ENCODE data around the gene MYO10.

MYO10 gene

DNA sequence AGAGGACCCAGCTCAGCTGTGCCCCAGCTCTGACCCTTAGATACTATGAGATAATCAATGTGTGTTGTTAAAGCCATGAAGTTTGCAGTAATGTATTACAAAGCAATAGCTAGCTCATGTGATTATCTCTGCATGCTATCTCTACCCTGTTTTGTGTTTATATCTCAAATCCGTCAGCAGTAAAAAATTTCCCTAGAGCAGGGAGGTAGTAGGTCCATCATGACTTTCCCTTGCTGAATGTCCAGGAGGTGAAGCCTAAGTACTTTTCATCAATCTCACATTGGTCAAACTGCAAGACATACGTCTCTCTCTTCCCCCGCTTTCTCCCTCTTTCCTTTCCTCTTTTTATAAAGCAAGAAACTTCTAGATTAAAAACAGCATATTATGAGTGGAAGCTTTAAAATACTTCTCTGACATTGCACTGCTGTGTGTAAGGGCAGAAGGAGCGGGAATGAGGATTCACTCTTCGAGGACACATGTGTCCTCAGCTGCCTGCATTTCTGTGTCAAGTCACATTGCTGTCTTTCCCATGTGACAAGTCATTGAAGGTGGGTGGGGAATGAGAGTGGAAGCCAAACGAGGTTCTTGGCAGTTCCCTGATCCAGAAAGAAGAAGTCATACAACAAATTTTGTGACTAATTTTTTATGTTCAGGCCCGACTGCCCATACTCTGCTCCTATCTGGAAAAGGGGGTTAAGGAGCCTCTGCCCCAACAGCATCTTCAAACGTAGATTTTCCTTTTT, 226.2 kb downstream of the MYO10 start:
- no peak for DNase-seq (ENCODE audit: low spot score)

DNA sequence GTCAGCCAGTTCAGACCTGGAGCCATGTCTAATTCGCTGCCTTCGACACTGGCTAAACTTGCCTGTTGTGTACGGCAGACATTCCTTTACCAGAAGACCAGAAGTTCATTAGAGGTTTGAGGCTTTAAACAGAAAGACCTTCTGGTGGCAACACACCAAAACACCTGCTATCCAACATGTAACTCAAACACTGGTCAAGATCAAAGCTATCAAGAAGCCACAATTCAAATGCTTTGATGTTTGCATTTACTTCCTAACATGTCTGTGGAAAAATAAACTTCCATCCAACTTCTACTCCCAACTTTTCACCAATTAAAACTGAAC, 228.3 kb downstream of the MYO10 start:
- DNase-seq (ENCODE audit: low spot score) = no peak

DNA sequence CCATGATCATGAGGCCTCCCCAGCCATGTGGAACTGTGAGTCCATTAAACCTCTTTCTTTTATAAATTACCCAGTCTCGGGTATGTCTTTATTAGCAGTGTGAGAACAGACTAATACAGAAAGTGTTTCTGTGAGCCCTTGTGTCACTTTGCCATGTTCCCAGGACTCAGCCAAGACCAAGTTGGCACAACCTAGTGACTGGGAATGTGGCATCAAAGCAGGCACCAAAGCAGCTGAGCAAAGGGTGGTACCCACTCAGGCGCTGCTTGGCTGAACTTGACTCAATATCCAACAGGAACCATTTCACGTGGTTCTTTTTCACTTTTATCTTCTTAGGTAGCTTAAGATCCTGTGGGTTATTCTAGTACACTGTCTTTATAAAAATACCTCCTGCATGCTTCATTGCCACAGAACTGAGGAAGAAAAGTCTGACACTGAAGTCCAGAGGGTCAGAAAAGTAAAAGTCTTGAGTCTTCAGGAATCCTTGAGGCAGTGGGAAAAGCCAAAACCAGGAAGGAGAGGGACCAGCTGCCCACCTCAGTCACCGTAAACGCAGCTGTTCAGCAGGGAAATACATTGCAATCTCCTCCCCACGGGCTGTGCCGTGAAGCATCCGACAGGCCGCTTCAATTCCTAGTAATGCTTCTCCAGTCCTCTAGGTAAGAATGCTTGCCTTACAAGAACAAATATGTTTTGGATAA, 228.8 kb downstream of the MYO10 start:
- DNase-seq (ENCODE audit: low spot score) = no peak

DNA sequence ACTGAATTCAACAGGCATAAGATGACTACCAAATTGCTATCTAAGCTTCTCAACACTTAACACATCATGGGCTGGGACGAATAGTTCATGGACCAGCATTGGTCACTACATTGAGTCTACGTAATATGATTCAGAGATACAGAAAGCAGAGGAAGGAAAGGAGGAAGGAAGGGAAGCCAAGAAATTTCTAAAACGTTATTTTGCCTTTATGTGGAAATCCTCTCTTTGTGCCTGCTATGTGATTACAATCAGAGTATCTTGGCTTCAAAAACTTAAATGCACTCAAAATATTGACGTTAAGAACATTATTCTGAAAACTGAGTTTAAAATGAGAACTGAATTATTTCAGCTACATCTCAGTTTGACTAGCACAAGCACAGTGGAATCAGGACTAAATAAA, 231.1 kb downstream of the MYO10 start:
- no peak for DNase-seq (ENCODE audit: low spot score)

DNA sequence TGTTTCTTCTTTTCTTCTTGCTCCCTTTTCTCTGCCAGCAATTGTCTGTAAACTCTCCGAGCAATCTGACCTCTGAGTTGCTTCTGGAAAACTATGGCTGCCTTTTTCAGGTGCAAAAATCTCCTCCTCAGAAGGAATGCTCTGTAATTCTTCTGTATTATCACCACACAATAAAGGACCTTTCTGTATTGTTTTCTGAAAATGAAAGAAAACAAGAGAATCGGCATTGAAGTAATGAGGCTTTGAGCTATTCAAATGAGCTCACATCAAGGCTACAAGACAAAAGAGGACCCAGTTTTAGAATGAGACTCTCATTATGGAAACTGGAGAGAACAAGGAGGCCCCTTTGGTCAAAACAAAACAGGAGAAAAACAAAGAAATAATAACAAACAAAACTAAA, 233.1 kb downstream of the MYO10 start:
- no peak for DNase-seq (ENCODE audit: low spot score)

DNA sequence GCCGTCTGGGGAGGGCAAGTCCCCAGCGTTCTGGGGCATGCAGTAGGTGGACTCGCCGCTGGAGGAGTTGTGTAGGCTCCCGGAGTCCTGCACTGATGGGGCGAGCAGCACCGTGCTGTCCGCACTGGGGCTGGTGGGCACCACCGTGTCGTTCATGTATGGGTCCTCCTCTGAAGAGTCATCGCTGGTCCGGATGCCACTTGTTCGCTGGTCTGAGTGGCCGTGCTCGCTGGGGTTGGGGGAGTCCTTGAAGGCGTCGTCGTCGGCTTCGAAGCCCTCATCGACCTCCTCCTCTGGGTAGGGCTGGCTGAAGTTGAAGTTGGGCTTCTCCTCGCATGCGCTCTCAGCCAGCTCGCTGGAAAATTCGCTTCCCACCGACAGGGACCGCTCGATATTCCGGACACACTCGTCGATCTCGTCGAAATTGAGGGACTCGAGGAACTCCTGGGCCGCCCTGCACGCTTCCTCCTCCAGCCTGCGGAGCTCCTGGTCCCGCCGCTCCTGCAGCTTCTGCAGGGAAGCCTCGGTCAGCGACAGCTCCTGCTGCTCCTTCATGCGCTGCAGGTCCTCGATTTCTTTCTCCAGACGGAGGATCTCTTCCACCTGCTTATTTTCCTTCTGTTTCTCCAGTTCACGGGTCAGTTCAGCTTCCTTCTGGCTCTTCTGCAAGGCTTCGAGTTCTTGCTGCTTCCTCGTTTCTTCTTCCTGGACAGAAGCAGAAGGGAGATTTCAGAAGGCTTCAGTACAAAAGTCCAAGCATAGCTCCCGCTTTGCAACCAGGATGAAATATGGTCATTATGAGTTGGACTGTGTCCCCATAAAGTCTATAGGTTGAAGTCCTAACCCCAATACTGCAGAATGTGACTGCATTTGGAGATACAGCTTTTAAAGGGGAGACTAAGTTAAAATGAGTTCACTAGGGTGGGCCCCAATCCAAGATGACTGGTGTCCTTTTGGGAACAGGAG, 234.7 kb downstream of the MYO10 start:
- DNase-seq (ENCODE audit: low spot score) = no peak

DNA sequence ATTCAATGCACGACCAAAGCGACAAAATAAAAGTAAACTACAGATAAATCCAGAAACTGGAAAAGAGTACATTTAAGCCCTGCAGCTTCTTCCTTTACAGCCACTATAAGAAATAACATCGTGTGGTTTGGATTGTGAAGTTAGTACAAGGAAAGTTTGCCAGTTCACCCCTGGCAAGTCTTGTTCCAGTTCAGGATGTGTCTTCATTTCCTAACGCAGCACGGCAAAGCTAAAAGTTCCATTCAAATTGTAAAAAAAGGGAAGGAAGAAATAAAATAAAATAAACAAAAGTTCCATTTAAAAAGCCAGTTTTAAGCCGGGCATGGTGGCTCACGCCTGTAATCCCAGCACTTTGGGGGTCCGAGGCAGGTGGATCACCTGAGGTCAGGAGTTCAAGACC, 236.0 kb downstream of the MYO10 start:
- DNase-seq (ENCODE audit: low spot score) = no peak

DNA sequence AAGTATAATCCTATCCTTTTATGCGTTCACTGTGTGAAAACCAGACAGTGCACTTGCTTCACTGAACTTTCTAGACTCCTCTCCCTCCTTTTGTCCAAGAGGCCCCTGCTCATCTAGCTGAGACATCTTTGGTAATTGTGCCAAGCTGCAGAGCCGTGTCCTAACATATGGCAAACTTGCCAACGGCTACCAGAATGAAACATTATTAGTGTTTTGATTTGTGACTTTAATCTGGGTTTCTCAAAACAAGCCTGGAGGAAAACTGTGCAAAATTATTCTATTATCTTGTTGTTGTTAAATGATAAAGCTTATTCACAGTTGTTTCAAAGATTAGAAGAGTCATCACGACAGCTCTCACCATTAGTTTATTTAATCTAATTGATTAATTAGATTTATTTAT, 240.3 kb downstream of the MYO10 start:
- DNase-seq (ENCODE audit: low spot score) = no peak

DNA sequence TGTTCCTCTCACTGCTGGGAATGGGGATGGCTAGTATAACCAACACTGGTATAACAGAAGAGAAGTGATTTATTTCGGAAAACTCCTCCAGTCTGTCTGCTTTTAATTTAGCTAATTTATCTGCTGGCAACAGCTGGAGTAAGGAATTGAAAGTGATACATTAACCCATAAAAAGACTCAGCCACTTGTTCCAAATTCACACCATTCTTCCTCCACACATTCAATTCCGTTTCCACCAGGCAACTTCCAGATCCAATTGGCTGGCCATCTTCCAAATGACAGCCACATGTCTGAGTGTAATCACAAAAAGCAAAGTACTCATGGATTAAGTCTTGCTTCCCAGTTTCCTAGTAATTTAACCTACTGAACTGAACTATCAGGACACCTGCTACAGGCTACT, 242.2 kb downstream of the MYO10 start:
- no peak for DNase-seq (ENCODE audit: low spot score)

DNA sequence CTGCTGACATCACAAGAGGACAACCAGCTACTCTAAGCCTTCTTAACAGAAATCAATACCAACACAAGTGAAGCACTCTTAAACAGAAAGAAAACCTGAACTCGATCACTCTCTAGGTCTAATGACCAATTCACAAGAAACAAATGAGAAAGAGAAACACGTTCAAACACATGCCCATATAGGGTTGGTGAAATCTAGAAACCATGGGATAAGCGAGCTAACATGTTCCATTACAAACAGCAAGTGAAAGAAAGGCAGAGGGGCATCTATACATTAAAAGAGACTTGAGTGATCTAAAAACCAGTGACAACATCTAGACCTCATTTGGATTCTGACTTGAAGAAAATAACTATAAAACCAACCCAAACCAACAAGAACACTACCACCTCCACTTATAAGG, 244.4 kb downstream of the MYO10 start:
- DNase-seq (ENCODE audit: low spot score) = no peak

DNA sequence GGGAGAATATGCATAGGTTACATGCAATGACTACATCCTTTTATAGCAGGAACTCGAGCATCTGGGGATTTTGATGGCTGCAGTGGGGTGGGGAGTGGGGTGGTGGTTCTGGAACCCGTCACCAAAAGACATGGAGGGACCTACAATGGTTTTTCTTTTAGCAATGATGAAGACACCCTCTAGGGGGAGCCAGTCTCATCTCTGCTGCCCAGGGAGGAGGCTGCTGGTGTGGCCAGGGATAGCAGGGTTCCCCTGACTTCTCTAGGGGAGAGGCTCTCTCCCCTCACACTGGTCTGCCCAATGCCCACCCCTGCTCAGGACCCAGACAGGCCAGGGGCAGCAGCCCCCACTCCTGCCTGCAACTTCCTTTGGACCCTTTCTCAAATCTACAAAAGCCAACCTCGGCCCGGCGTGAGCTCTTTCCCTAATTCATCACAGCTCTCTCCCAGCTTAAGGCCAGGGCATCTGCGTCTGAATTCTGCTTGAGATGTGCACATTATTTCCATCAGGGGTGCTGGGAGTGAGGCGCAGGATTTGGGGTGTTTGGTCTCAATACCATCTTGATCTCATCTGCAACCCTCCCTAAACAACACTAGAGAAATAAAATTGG, 245.7 kb downstream of the MYO10 start:
- DNase-seq (ENCODE audit: low spot score) = peak; percentile 79

DNA sequence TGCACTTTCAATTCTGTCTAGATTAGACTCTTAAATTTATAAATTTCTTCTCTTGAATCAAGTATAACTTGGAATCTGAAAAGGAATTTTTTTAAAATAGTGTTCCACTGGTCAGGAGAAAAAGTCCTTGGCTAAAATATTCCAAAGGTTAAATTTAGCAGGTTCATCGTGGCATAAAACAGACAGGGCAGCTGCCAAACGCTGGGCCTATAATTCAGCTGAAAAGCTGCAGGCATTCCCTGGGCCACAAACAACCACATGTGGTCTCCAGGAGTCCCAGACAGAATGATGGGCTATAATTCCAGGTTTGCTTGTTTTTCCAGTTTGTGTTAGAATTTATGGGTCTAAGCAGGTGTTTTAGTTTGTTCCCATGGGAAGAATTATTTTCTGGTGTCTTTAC, 248.2 kb downstream of the MYO10 start:
- no peak for DNase-seq (ENCODE audit: low spot score)

DNA sequence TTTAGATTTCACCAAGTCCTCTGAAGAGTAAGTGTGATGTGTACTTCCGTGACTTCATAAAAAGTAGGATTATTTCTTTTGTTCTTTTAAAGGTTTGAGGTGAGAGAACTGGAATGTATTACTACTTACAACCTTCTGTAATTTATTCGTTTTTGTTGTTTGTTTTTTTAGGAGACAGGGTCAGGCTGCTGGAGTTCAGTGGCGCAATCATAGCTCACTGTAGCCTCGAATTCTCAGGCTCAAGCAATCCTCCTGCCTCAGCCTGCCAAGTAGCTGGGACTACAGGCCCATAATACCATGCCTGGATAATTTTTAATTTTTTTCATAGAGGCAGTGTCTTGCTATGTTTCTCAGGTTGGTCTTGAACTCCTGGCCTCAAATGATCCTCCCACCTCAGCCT, 251.0 kb downstream of the MYO10 start:
- DNase-seq (ENCODE audit: low spot score) = no peak

DNA sequence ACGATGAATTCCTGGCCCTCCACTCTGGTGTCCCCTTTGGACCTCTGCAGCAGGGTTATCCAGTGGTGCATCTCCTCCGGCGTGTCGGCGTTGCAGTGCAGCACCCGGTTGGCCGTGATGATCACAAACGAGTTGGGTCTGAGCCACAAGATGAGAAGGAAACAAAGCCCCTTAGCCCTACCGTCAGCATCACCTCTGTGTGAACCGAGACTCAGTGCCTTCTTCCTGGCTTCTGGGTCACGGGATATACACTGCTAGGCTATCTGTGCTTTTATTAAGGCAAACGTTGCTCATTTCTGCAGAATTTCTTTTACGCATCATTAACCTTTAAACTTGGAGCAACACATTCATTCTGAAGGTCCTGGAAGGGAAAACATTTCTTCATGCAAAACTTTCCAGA, 254.2 kb downstream of the MYO10 start:
- DNase-seq (ENCODE audit: low spot score) = no peak

DNA sequence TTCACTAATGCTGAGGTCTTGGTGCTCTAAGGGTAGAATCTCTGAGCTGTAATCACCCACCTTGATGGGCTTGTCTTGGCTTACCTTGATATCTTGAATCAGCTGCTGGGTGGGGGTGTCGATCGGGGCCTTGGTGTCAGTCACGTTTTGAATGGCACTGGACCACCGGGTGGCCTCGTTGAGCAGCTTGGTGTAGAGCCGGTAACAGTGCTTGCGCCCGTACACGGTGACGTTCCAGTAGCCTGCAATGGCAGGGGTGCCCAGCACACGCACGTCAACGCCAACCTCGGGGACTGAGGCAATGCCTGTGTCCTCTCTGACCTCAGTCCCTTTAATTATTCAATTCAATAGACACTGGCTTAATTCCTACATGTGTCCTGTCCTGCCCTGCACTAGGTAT, 256.2 kb downstream of the MYO10 start:
- no peak for DNase-seq (ENCODE audit: low spot score)

DNA sequence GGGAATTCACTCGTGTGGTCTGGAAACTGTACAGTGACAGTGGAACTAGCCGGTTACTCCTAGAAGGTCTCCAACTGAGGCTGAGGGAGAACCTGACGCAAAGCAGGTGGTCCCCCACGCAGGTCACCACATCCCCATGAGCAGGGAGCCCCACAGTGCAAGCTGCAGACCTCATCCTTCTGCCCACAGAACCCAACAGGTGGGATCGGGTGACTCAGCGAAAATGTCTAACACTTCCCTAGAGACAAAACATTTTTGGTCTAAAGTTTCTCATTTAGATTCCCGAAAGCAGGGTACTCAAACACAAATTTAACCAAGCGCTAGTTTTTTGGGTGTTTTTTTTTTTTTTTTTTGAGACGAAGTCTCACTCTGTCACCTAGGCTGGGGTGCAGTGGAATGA, 256.9 kb downstream of the MYO10 start:
- no peak for DNase-seq (ENCODE audit: low spot score)

DNA sequence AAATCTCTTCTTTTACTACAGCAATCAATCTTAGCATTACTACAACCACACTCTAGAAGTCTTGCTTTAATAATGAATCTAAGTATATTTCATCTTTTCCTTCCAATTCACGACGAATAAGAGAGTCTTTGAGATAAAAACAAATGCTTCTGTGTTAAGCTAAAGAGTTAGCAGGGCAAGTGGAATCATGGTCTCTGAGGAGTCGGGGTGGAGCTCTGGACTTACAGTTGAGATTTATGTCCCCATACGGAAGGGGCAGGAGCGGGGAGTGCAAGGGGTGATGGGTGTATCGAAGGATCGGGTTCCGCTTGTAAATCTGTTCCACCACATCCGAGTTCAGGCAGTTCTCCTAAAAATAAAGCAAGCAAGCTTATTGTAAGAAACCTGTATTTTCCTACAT, 260.3 kb downstream of the MYO10 start:
- DNase-seq (ENCODE audit: low spot score) = no peak

DNA sequence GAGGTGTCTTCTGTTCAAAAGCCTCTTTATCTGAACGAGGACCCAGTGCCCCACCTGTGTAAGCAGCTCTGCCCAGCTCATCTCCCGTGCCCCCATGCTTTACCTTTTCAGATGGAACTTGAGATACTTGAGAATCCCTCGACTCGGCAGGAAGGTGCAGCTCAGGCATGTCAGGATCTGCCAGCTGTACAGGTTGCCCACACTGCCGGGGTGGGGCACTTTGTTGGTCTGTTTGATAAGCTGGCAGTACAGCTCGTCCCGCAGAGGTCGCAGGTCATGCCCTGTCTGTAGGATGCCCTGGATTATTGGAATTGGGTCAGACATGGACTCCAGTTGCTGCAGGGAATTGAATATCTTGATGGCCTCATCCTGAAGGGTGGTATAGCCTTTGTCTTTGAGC, 261.3 kb downstream of the MYO10 start:
- no peak for DNase-seq (ENCODE audit: low spot score)

DNA sequence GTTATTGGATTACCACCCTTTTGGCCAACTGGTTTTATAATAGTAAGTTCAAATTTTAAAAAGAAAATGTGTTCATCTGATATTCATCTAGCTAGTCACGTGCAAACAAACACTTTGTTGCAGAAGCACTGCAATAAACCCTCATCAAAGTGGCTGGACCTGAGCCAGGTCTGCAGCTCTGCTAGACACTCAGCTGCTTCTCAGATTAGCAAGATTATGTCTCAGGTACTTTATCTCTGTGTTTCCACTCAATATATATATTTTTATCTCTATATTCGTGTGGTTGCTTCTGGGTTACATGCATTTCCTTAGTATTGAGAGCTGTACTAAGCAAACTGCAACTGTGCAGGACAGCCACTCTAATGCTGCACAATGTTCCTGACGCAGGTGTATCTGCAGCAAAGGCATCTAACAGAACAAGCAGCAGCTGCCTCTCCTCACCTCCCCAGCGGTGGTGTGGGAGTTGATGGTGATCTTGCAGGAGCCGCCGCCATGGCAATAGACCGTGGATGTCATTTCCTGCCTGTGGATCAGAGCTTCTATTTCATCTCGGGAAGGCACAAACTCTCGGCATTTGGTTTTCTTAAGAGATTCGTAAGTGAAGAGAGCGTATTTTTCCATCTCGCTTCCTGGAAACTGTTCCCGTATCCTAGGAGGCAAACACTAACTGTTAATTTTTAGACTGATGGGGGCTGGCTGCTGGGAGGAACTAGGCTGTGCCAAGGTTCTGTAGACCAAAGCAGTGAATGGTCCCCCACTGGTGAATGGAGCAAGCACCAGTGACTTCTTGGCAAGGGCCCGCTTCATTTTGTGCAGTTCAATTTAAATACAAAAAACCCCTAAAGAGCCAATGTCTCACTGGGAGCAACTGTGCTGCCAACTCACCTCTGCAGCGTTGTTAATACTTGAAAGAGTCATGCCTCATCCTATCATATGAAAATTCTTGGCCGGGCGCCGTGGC, 262.6 kb downstream of the MYO10 start:
- no peak for DNase-seq (ENCODE audit: low spot score)

DNA sequence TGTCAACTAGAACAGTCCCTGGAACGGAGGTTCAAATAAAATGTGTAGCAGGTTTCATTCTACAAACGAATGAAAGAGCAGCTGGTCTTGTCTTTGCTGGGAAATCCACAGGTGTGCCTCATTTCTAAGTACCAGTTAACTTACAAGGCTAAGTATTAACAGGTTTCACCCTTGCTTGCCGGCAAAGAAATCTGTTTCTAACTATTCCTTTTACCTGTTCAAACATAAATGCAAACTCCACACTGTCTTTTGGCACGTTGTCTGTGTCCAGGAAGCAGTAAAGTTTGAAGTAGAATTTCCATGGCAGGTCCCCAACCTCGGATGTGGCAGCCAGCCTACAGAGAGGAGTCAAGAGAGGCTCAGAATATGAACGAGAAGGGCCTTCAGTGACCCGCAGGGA, 264.9 kb downstream of the MYO10 start:
- DNase-seq (ENCODE audit: low spot score) = no peak

DNA sequence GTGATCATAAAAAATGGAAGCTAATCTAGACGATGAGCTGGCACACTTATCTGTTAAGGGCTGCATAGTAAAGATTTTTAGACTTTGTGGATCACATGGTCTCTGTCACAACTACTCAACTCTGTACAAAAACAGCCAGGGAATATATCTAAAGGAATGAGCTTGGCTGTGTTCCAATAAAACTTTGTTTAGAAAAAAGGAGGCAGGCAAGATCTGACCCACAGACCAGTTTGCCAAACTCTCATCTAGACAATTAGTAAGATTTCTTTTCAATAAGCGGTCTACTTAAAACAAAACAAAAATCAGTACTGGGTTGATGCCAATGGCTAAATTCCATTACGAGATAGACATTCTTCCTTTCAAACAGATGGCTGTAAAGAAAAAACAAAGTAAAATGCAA, 266.3 kb downstream of the MYO10 start:
- no peak for DNase-seq (ENCODE audit: low spot score)
